ENCODE measurements around the gene ITPR3. TPM values are rescaled to one million over a fixed set of nuclear protein-coding genes. Genes with fewer than 3 reads are reported as not detected.

Gene ITPR3
- total and polyA plus RNA-seq, 2 donors (not counting 3 experiments of a cell fraction or from before 2014, with no cell fraction given), result 28.8 to 52.2 TPM

- dilution Hi-C loops (cut with MboI; ENCODE audit: extremely low pct_ligation_motif_present, low sequenced_read_pairs), result no loop called here
- H3K79me2 ChIP-seq (ENCODE audit: control insufficient read depth, insufficient read depth, low read length), result no peaks in the 10 kb centered on the region
- no peak overlapping the region for H3K9ac ChIP-seq (replicated peaks; ENCODE audit: extremely low read depth, insufficient read depth, low read length)
- H3K4me1 ChIP-seq (ENCODE audit: control insufficient read depth, extremely low read depth, insufficient read depth, low read length), result peaks cover 14% of the 10 kb centered on the region
- ChIA-PET CTCF (interaction anchor here (0.8 to 2.1 kb wide), 7 partner anchors 9 to 94 kb away, joined by 3 to 21 read pairs (median 4); partner anchors contain the start of gene ITPR3), POLR2A (no interaction called here)
- FAIRE-seq (no peak), DNase-seq (ENCODE audit: low read depth, low spot score) (no peak)
- no peaks in the 10 kb centered on the region for H3K27me3 ChIP-seq (ENCODE audit: control insufficient read depth in 2 of 2, insufficient read depth in 2 of 2, low read length in 2 of 2)
- H4K20me1 ChIP-seq (replicated peaks; ENCODE audit: control insufficient read depth, extremely low read depth, insufficient read depth, low read length), result no peaks in the 10 kb centered on the region
- H3K36me3 ChIP-seq (ENCODE audit: control insufficient read depth in 2 of 2, extremely low read depth in 1 of 2, insufficient read depth in 2 of 2, low read length in 2 of 2), result no peaks in the 10 kb centered on the region
- H3K9me1 ChIP-seq (replicated peaks; ENCODE audit: control insufficient read depth, extremely low read depth, insufficient read depth, low read length), result no peaks in the 10 kb centered on the region
- no peak overlapping the region for H3K4me3 ChIP-seq (replicated peaks in 1 of 3; ENCODE audit: insufficient read depth in 1 of 3, low read depth in 1 of 3, low read length in 3 of 3)
- TF ChIP-seq, protein P1, sequence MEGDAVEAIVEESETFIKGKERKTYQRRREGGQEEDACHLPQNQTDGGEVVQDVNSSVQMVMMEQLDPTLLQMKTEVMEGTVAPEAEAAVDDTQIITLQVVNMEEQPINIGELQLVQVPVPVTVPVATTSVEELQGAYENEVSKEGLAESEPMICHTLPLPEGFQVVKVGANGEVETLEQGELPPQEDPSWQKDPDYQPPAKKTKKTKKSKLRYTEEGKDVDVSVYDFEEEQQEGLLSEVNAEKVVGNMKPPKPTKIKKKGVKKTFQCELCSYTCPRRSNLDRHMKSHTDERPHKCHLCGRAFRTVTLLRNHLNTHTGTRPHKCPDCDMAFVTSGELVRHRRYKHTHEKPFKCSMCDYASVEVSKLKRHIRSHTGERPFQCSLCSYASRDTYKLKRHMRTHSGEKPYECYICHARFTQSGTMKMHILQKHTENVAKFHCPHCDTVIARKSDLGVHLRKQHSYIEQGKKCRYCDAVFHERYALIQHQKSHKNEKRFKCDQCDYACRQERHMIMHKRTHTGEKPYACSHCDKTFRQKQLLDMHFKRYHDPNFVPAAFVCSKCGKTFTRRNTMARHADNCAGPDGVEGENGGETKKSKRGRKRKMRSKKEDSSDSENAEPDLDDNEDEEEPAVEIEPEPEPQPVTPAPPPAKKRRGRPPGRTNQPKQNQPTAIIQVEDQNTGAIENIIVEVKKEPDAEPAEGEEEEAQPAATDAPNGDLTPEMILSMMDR (IDR thresholded peaks at IDR 0.05; ENCODE audit: extremely low read depth in 1 of 2, insufficient read depth in 1 of 2, low read depth in 1 of 2, low read length in 2 of 2), result no peak
- TF ChIP-seq, protein P2, sequence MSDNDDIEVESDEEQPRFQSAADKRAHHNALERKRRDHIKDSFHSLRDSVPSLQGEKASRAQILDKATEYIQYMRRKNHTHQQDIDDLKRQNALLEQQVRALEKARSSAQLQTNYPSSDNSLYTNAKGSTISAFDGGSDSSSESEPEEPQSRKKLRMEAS (IDR thresholded peaks at IDR 0.05; ENCODE audit: insufficient read depth, insufficient read length), result no peak
- no peak for TF ChIP-seq MYC (IDR thresholded peaks at IDR 0.05; ENCODE audit: low read depth, low read length)
- no peak for TF ChIP-seq POLR2AphosphoS5 (IDR thresholded peaks at IDR 0.05; ENCODE audit: insufficient read depth, low read depth, low read length)
- TF ChIP-seq GATA2 (IDR thresholded peaks at IDR 0.05; ENCODE audit: insufficient read depth, insufficient read length, low read depth, low read length), result no peak
- no peak for TF ChIP-seq POLR2A (IDR thresholded peaks at IDR 0.05; ENCODE audit: low read depth, low read length)
- TF ChIP-seq JUN (IDR thresholded peaks at IDR 0.05; ENCODE audit: borderline replicate concordance, insufficient read depth, insufficient read length, low read depth), result no peak
- no peak for TF ChIP-seq FOS (IDR thresholded peaks at IDR 0.05; ENCODE audit: borderline replicate concordance, insufficient read depth, low read length)
- TF ChIP-seq EZH2 (IDR thresholded peaks at IDR 0.05; ENCODE audit: borderline replicate concordance, low read depth, low read length, severe bottlenecking), result no peak
- no peak overlapping the region for H3K27ac ChIP-seq (ENCODE audit: insufficient read depth, low read depth, low read length)
- H3K4me2 ChIP-seq (ENCODE audit: insufficient read depth, low read length), result no peak overlapping the region
- no peak overlapping the region for H2AFZ ChIP-seq (ENCODE audit: low read depth, low read length)
- intact Hi-C loops (cut with micrococcal nuclease), result no loop called here
- no peaks in the 10 kb centered on the region for H3K9me3 ChIP-seq (replicated peaks; ENCODE audit: control insufficient read depth, insufficient read depth, low read length)
- no TSS peak for BruUV-seq (replicated peaks)
Measured at GRCh38 chr6:33606642-33607041, 14.5 kb upstream of the ITPR3 start.

Measured in endothelial cell of umbilical vein (primary cell).